WTC11 (cell line): Measurements from ENCODE around the gene G0S2. TPM values are rescaled to one million over a fixed set of nuclear protein-coding genes. Genes with fewer than 3 reads are reported as not detected.

ENCODE experiments used
- ATAC-seq: fragments of 200-7000 bp; cut with Tn5 transposase; 2 replicates; pipeline ENCODE4 v1.10.0; 2021; ENCODE audit warnings: mild to moderate bottlenecking, moderate library complexity
- CTCF ChIA-PET: fragments of 300-600 bp; sonication (Branson Sonifier 250); formaldehyde crosslinking; loops from one replicate; lab custom pipeline; 2021; ENCODE audit warnings: antibody characterized with exemption; lab: Charles Lee
- POLR2A ChIA-PET: fragments of 350-600 bp; sonication (Branson Sonifier 250); formaldehyde crosslinking; loops from one replicate; lab custom pipeline; 2021; ENCODE audit warnings: antibody characterized with exemption; lab: Charles Lee
- DNase-seq: peaks from one replicate; pipeline ENCODE4 v3.0.0; 2021; ENCODE audit warnings: low spot score
- H3K27ac Mint-ChIP-seq: 2 replicates; pipeline ENCODE4 v1.8.0; 2021; ENCODE audit warnings: mixed read lengths
- H3K27me3 Mint-ChIP-seq: 2 replicates; pipeline ENCODE4 v1.8.0; 2021; ENCODE audit warnings: low read depth, mild to moderate bottlenecking, moderate library complexity, mixed read lengths
- H3K36me3 Mint-ChIP-seq: 2 replicates; pipeline ENCODE4 v1.8.0; 2021; ENCODE audit warnings: mixed read lengths
- H3K4me1 Mint-ChIP-seq: 2 replicates; pipeline ENCODE4 v1.8.0; 2022; ENCODE audit warnings: mixed read lengths
- H3K4me3 Mint-ChIP-seq: 2 replicates; pipeline ENCODE4 v1.8.0; 2021; ENCODE audit warnings: mild to moderate bottlenecking, moderate library complexity, mixed read lengths
- H3K9me3 Mint-ChIP-seq: 2 replicates; pipeline ENCODE4 v1.8.0; 2021; ENCODE audit warnings: mixed read lengths
- ARID4B ChIP-seq: sonication (generic); formaldehyde crosslinking; IDR thresholded peaks from 2 replicates; pipeline ENCODE4 v1.8.0; 2023; ENCODE audit warnings: missing genetic modification reagents, mild to moderate bottlenecking, borderline replicate concordance
- ATF1 ChIP-seq: sonication (generic); formaldehyde crosslinking; IDR thresholded peaks from 2 replicates; pipeline ENCODE4 v1.8.1; 2023; ENCODE audit warnings: mild to moderate bottlenecking, moderate library complexity, missing genetic modification reagents
- E2F4 ChIP-seq: sonication (generic); formaldehyde crosslinking; IDR thresholded peaks from 2 replicates; pipeline ENCODE4 v1.8.1; 2022; ENCODE audit warnings: low read depth, mild to moderate bottlenecking, moderate library complexity, missing genetic modification reagents, borderline replicate concordance
- ERG ChIP-seq: fragments of 250-450 bp; sonication (Bioruptor Pico); IDR thresholded peaks from 2 replicates; pipeline ENCODE4 v1.8.0; 2021; ENCODE audit warnings: mild to moderate bottlenecking
- GABPB1 ChIP-seq: sonication (generic); formaldehyde crosslinking; IDR thresholded peaks from 2 replicates; pipeline ENCODE4 v1.8.1; 2023; ENCODE audit warnings: mild to moderate bottlenecking, missing genetic modification reagents
- GRHL2 ChIP-seq: fragments of 250-450 bp; sonication (Bioruptor Pico); IDR thresholded peaks from 2 replicates; pipeline ENCODE4 v1.8.0; 2022; ENCODE audit warnings: mild to moderate bottlenecking, moderate library complexity; ENCODE audit not compliant: insufficient replicate concordance, severe bottlenecking
- JUN ChIP-seq: sonication (generic); formaldehyde crosslinking; IDR thresholded peaks from 2 replicates; pipeline ENCODE4 v1.8.0; 2023; ENCODE audit warnings: mild to moderate bottlenecking, missing genetic modification reagents
- NFATC4 ChIP-seq: fragments of 250-450 bp; sonication (Bioruptor Pico); IDR thresholded peaks from 2 replicates; pipeline ENCODE4 v1.9.0; 2021; ENCODE audit warnings: mild to moderate bottlenecking
- PRDM15 ChIP-seq: sonication (generic); formaldehyde crosslinking; IDR thresholded peaks from 2 replicates; pipeline ENCODE4 v1.8.0; 2022; ENCODE audit warnings: missing genetic modification reagents
- RELA ChIP-seq: sonication (generic); formaldehyde crosslinking; IDR thresholded peaks from 2 replicates; pipeline ENCODE4 v1.8.1; 2022; ENCODE audit warnings: missing genetic modification reagents, mild to moderate bottlenecking, borderline replicate concordance
- SMAD3 ChIP-seq: sonication (generic); formaldehyde crosslinking; IDR thresholded peaks from 2 replicates; pipeline ENCODE4 v1.8.0; 2022; ENCODE audit warnings: missing genetic modification reagents, mild to moderate bottlenecking, borderline replicate concordance
- TCF7 ChIP-seq: sonication (generic); formaldehyde crosslinking; IDR thresholded peaks from 2 replicates; pipeline ENCODE4 v1.8.0; 2022; ENCODE audit warnings: mild to moderate bottlenecking, low read depth, missing genetic modification reagents, moderate library complexity
- TEAD4 ChIP-seq: sonication (generic); formaldehyde crosslinking; IDR thresholded peaks from 2 replicates; pipeline ENCODE4 v1.8.0; 2022; ENCODE audit warnings: mild to moderate bottlenecking, missing genetic modification reagents
- USF2 ChIP-seq: sonication (generic); formaldehyde crosslinking; IDR thresholded peaks from 2 replicates; pipeline ENCODE4 v1.8.1; 2023; ENCODE audit warnings: mild to moderate bottlenecking, missing genetic modification reagents, moderate library complexity
- ZMAT4 ChIP-seq: fragments of 250-450 bp; sonication (Bioruptor Pico); IDR thresholded peaks from 2 replicates; pipeline ENCODE4 v1.9.0; 2021; ENCODE audit warnings: mild to moderate bottlenecking
- ZNF281 ChIP-seq: sonication (generic); formaldehyde crosslinking; IDR thresholded peaks from 2 replicates; pipeline ENCODE4 v1.8.0; 2023; ENCODE audit warnings: mild to moderate bottlenecking, missing genetic modification reagents
- ZNF423 ChIP-seq: fragments of 250-450 bp; sonication (Bioruptor Pico); IDR thresholded peaks from 2 replicates; pipeline ENCODE4 v2.1.2; 2022; ENCODE audit warnings: mild to moderate bottlenecking, moderate library complexity
- total RNA-seq: library from RNA; stranded (reverse); gene quantifications from 3 replicates; pipeline ENCODE4 v1.2.3, GENCODE V29; 2021

The G0S2 gene
- total RNA-seq, 1 experiment from 2014 or later, result 0.81 TPM

- Mint-ChIP-seq H3K9me3 (no peaks in the 10 kb centered on the region), H3K36me3 (no peaks in the 10 kb centered on the region), H3K4me3 (no peak overlapping the region), H3K27ac (no peak overlapping the region), H3K27me3 (peaks cover 11% of the 10 kb centered on the region), H3K4me1 (0 out of 2 replicates have a peak, but pooled peaks cover 2% of the 10 kb centered on the region)
- CTCF ChIA-PET, result interaction anchor here (1.4 to 1.5 kb wide), 2 partner anchors 40 to 58 kb away, joined by 3 to 4 read pairs; no protein-coding TSS in a partner anchor
- POLR2A ChIA-PET, result no interaction called here
- ATAC-seq, result peak; percentile 50
- TF ChIP-seq ZNF281 (CRISPR knock-in tag) (no peak), TEAD4 (CRISPR knock-in tag) (no peak)
- peak; percentile 25 for DNase-seq
Observed at GRCh38 chr1:209685821-209686220, 10.6 kb downstream of the G0S2 start.

GRCh38 chr1:209686322-209686721 lies 11.1 kb downstream of the G0S2 start:
- no peak for ATAC-seq
- CTCF ChIA-PET, result interaction anchor here (1.5 to 2.8 kb wide), 2 partner anchors 40 to 110 kb away, joined by 3 to 12 read pairs; no protein-coding TSS in a partner anchor

GRCh38 chr1:209688746-209689234 lies 13.6 kb downstream of the G0S2 start:
- no peaks in the 10 kb centered on the region for H3K9me3 Mint-ChIP-seq
- DNase-seq, result no peak
- no peaks in the 10 kb centered on the region for H3K36me3 Mint-ChIP-seq
- CTCF ChIA-PET, result interaction anchor here (2.5 to 2.8 kb wide), 2 partner anchors 112 kb away, joined by 11 to 12 read pairs; no protein-coding TSS in a partner anchor
- H3K4me3 Mint-ChIP-seq, result no peak overlapping the region
- H3K27me3 Mint-ChIP-seq, result peaks cover 8% of the 10 kb centered on the region
- POLR2A ChIA-PET, result no interaction called here
- no peak for ATAC-seq
- no peak overlapping the region for H3K27ac Mint-ChIP-seq
- peaks cover 7% of the 10 kb centered on the region for H3K4me1 Mint-ChIP-seq
- TF ChIP-seq GABPB1 (CRISPR knock-in tag) (no peak), USF2 (CRISPR knock-in tag) (no peak), ARID4B (CRISPR knock-in tag) (no peak), ZNF423 (no peak), ATF1 (CRISPR knock-in tag) (no peak), SMAD3 (CRISPR knock-in tag) (no peak), PRDM15 (CRISPR knock-in tag) (no peak), TCF7 (CRISPR knock-in tag) (no peak), E2F4 (CRISPR knock-in tag) (no peak), ERG (CRISPR knock-in tag) (no peak), RELA (CRISPR knock-in tag) (no peak)

More at GRCh38 chr1:209686322-209686721, 11.1 kb downstream of the G0S2 start:
- Mint-ChIP-seq H3K27me3 (peaks cover 7% of the 10 kb centered on the region; the same call in 1 of the 2 replicates), H3K4me3 (no peak overlapping the region), H3K9me3 (no peaks in the 10 kb centered on the region), H3K36me3 (no peaks in the 10 kb centered on the region), H3K4me1 (0 out of 2 replicates have a peak, but pooled peaks cover 2% of the 10 kb centered on the region), H3K27ac (no peak overlapping the region)
- POLR2A ChIA-PET, result no interaction called here
- TF ChIP-seq GRHL2 (CRISPR knock-in tag), result no peak
- TF ChIP-seq ZMAT4 (CRISPR knock-in tag), result no peak
- TF ChIP-seq NFATC4, result no peak
- no peak for TF ChIP-seq JUN
- no peak for DNase-seq
